Panc1 (cell line): ENCODE results near the gene CIDEA.

ENCODE experiments used
- CTCF ChIP-seq: fragments of 450-650 bp; IDR thresholded peaks from 2 replicates; pipeline ENCODE4 v1.5.1; 2017; ENCODE audit warnings: mild to moderate bottlenecking
- TCF7L2 ChIP-seq: IDR thresholded peaks from 2 replicates; pipeline ENCODE4 v1.6.1; 2011; ENCODE audit warnings: mild to moderate bottlenecking, low read depth, low read length, inconsistent platforms

GRCh38 chr18:12288403-12288755, 34.2 kb downstream of the CIDEA start:
- no peak for TF ChIP-seq CTCF
- no peak for TF ChIP-seq TCF7L2
